ENCODE data around the gene ALPI.

- TF ChIP-seq, protein P1, sequence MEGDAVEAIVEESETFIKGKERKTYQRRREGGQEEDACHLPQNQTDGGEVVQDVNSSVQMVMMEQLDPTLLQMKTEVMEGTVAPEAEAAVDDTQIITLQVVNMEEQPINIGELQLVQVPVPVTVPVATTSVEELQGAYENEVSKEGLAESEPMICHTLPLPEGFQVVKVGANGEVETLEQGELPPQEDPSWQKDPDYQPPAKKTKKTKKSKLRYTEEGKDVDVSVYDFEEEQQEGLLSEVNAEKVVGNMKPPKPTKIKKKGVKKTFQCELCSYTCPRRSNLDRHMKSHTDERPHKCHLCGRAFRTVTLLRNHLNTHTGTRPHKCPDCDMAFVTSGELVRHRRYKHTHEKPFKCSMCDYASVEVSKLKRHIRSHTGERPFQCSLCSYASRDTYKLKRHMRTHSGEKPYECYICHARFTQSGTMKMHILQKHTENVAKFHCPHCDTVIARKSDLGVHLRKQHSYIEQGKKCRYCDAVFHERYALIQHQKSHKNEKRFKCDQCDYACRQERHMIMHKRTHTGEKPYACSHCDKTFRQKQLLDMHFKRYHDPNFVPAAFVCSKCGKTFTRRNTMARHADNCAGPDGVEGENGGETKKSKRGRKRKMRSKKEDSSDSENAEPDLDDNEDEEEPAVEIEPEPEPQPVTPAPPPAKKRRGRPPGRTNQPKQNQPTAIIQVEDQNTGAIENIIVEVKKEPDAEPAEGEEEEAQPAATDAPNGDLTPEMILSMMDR (IDR thresholded peaks at IDR 0.05), result no peak
- TF ChIP-seq EZH2 (IDR thresholded peaks at IDR 0.05; ENCODE audit: borderline replicate concordance, insufficient read depth, low read depth, low read length, poor library complexity, severe bottlenecking), result no peak
Observed at GRCh38 chr2:232437195-232437571, 18.8 kb upstream of the ALPI start.

Data from B cell (primary cell).